Tibial nerve (tissue), 3 donors: ENCODE measurements around the gene ZNF358.

Experiments
- CTCF ChIP-seq, 5 experiments: fragments of 200-600 bp in 3 of 5; fragments of 450-650 bp in 2 of 5; sonication (generic) in 3 of 5; IDR thresholded peaks; one replicate each; pipeline ENCODE4 v1.5.1; 2016 to 2019; ENCODE audit warnings: antibody characterized with exemption in 5 of 5, mild to moderate bottlenecking in 3 of 5, moderate library complexity in 2 of 5
- POLR2A ChIP-seq, 2 donors: fragments of 450-650 bp; IDR thresholded peaks; one replicate each; pipeline ENCODE4 v1.6.1; 2017; ENCODE audit warnings: antibody characterized with exemption in 2 of 2, mild to moderate bottlenecking in 2 of 2, moderate library complexity in 2 of 2

- TF ChIP-seq CTCF (IDR thresholded peaks at IDR 0.05) (no peak), POLR2A (IDR thresholded peaks at IDR 0.05) (no peak)
These were observed 39.0 kb upstream of the ZNF358 start for GRCh38 chr19:7476777-7477494.
